LNCAP (cell line): ENCODE data around the gene UBE2U.

Experiments used
- CTCF ChIP-seq: fragments of 450-650 bp; IDR thresholded peaks from 2 replicates; pipeline ENCODE4 v1.5.1; 2017; ENCODE audit warnings: mild to moderate bottlenecking

Gene UBE2U

GRCh38 chr1:64176659-64177058, 26.8 kb upstream of the UBE2U start:
- TF ChIP-seq CTCF = no peak

GRCh38 chr1:64179588-64179987, 23.8 kb upstream of the UBE2U start:
- TF ChIP-seq CTCF = no peak

GRCh38 chr1:64182207-64182606, 21.2 kb upstream of the UBE2U start:
- TF ChIP-seq CTCF = no peak

- no peak for TF ChIP-seq CTCF
Measured at GRCh38 chr1:64183395-64184002, 19.9 kb upstream of the UBE2U start.

GRCh38 chr1:64184003-64184440, 19.4 kb upstream of the UBE2U start:
- TF ChIP-seq CTCF = no peak

- no peak for TF ChIP-seq CTCF
Measured at GRCh38 chr1:64186138-64186897, 17.1 kb upstream of the UBE2U start.

GRCh38 chr1:64186898-64187280, 16.5 kb upstream of the UBE2U start:
- TF ChIP-seq CTCF = no peak
